A673 (cell line): ENCODE data around the gene SP6. TPM values are rescaled to one million over a fixed set of nuclear protein-coding genes. Genes with fewer than 3 reads are reported as not detected.
A peak's percentile ranks its signal among the peaks of the same experiment; 100 is the strongest.

Experiments used
- BruUV-seq: library from RNA; stranded (reverse); fragments of 400-500 nt; replicated peaks from 2 replicates; lab custom pipeline; 2021; lab: Mats Ljungman, UMichigan
- CTCF ChIA-PET: fragments of 300-600 bp; sonication (Branson Sonifier 250); formaldehyde crosslinking; loops from one replicate; lab custom pipeline; 2022; ENCODE audit warnings: antibody characterized with exemption; lab: Charles Lee
- POLR2A ChIA-PET: fragments of 300-600 bp; sonication (Branson Sonifier 250); formaldehyde crosslinking; loops from one replicate; lab custom pipeline; 2022; ENCODE audit warnings: antibody characterized with exemption; ENCODE audit not compliant: low non-redundant PET; lab: Charles Lee
- DNase-seq: peaks from one replicate; pipeline ENCODE4 v3.0.0-alpha.2; 2015; ENCODE audit warnings: low spot score
- H3K27ac ChIP-seq: fragments of 200-600 bp; sonication (generic); 2 replicates; pipeline ENCODE4 v1.5.1; 2016; ENCODE audit warnings: mixed run types, low read depth, mild to moderate bottlenecking, mixed read lengths, antibody characterized with exemption, low read length; ENCODE audit not compliant: poor library complexity, severe bottlenecking
- H3K27me3 ChIP-seq: fragments of 200-600 bp; sonication (generic); replicated peaks from 2 replicates; pipeline ENCODE4 v1.6.1; 2017; ENCODE audit warnings: mixed run types, low read depth, mild to moderate bottlenecking, mixed read lengths, antibody characterized with exemption, low read length; ENCODE audit not compliant: insufficient read depth, poor library complexity
- H3K36me3 ChIP-seq: fragments of 200-600 bp; sonication (generic); 2 replicates; pipeline ENCODE4 v1.6.1; 2016; ENCODE audit warnings: mixed run types, mild to moderate bottlenecking, mixed read lengths, antibody characterized with exemption, low read length; ENCODE audit not compliant: insufficient read depth, poor library complexity, severe bottlenecking
- H3K4me1 ChIP-seq: fragments of 200-600 bp; sonication (generic); 2 replicates; pipeline ENCODE4 v1.6.1; 2017; ENCODE audit warnings: mixed run types, mild to moderate bottlenecking, mixed read lengths, antibody characterized with exemption, low read length; ENCODE audit not compliant: insufficient read depth, poor library complexity, severe bottlenecking
- H3K4me3 ChIP-seq: fragments of 200-600 bp; sonication (generic); 2 replicates; pipeline ENCODE4 v1.5.1; 2016; ENCODE audit warnings: low read depth, mixed run types, mild to moderate bottlenecking, mixed read lengths, low read length; ENCODE audit not compliant: poor library complexity, severe bottlenecking
- H3K9me3 ChIP-seq: fragments of 200-600 bp; sonication (generic); 2 replicates; pipeline ENCODE4 v1.6.1; 2016; ENCODE audit warnings: mixed run types, low read depth, mild to moderate bottlenecking, mixed read lengths, antibody characterized with exemption, low read length; ENCODE audit not compliant: poor library complexity, severe bottlenecking
- EZH2 ChIP-seq: fragments of 200-600 bp; sonication (generic); IDR thresholded peaks from 2 replicates; pipeline ENCODE4 v1.6.1; 2017; ENCODE audit warnings: borderline replicate concordance, low read depth, mild to moderate bottlenecking, mixed read lengths, antibody characterized with exemption, low read length; ENCODE audit not compliant: poor library complexity, severe bottlenecking
- intact Hi-C: fragments of 100-400 bp; cut with micrococcal nuclease; formaldehyde crosslinking; loops from one replicate; pipeline ENCODE4 v1.10.0; 2022; ENCODE audit not compliant: unreplicated experiment
- total RNA-seq: library from RNA; stranded (reverse); gene quantifications from 2 replicates; pipeline ENCODE4 v1.2.3, GENCODE V29; 2021
- TF ChIP-seq, protein P1 (sequence below): fragments of 300-800, 200-600 bp; sonication (generic); conservative IDR thresholded peaks from 2 replicates; pipeline ENCODE4 v1.5.1; 2017; ENCODE audit warnings: low read depth, mild to moderate bottlenecking, antibody characterized with exemption, low read length, moderate library complexity, mixed read lengths

Gene SP6
- total RNA-seq, 1 experiment from 2014 or later, result 0.15 TPM

DNA sequence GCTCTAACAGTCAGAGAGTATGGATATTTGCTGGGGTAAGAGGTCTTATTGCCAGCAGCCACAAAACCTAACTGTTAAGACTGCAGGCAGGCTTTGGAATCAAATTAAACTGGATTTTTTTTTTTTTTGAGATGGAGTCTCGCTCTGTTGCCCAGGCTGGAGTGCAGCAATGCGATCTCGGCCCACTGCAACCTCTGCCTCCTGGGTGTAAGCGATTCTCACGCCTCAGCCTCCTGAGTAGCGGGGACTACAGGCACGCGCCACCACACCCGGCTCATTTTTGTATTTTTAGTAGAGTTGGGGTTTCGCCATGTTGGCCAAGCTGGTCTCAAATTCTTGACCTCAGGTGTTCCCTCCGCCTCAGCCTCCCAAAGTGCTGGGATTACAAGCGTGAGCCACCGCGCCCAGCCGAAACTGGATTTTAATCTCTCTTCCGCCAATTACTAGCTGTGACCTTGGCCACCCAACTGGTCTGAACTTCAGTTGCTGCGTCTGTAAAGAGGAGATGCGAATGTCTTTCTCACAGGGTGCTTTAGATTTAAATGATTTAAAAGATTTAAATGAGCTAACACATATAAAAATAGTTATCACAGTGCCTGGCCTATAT lies 20.5 kb downstream of the SP6 start:
- Histone ChIP-seq H3K36me3 (peaks cover 8% of the 10 kb centered on the region), H3K27ac (peak overlapping the region; percentile 68), H3K27me3 (no peaks in the 10 kb centered on the region), H3K4me3 (peak overlapping the region; percentile 72), H3K9me3 (no peaks in the 10 kb centered on the region), H3K4me1 (peaks cover 7% of the 10 kb centered on the region)
- intact Hi-C loops, result no loop called here
- ChIA-PET POLR2A (no interaction called here), CTCF (interaction anchor here (0.7 kb wide), 1 partner anchor 99 kb away, joined by 3 read pairs; no protein-coding TSS in a partner anchor)
- DNase-seq, result no peak
- no TSS peak for BruUV-seq
- TF ChIP-seq, protein P1, sequence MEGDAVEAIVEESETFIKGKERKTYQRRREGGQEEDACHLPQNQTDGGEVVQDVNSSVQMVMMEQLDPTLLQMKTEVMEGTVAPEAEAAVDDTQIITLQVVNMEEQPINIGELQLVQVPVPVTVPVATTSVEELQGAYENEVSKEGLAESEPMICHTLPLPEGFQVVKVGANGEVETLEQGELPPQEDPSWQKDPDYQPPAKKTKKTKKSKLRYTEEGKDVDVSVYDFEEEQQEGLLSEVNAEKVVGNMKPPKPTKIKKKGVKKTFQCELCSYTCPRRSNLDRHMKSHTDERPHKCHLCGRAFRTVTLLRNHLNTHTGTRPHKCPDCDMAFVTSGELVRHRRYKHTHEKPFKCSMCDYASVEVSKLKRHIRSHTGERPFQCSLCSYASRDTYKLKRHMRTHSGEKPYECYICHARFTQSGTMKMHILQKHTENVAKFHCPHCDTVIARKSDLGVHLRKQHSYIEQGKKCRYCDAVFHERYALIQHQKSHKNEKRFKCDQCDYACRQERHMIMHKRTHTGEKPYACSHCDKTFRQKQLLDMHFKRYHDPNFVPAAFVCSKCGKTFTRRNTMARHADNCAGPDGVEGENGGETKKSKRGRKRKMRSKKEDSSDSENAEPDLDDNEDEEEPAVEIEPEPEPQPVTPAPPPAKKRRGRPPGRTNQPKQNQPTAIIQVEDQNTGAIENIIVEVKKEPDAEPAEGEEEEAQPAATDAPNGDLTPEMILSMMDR, result no peak
- no peak for TF ChIP-seq EZH2

DNA sequence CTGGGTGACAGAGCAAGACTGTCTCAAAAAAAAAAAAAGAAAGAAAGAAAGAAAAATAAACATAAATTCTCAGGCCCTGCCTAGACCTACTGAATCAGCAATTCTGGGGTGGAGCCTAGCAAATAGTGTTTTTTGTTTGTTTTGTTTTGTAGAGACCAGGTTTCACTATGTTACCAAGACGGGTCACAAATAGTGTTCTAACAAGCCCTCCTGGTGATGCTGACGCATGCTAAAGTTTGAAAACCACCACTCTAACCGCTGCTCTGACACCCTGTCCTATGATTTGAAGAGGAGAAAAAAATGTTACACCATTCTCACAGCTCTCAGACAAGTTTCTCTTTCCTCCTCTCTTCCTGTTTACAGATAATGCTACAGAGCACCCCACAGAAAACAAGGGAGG lies 21.1 kb downstream of the SP6 start:
- intact Hi-C loops, result no loop called here
- Histone ChIP-seq H3K27me3 (no peaks in the 10 kb centered on the region), H3K9me3 (no peaks in the 10 kb centered on the region), H3K4me1 (peaks cover 7% of the 10 kb centered on the region), H3K36me3 (peaks cover 8% of the 10 kb centered on the region), H3K4me3 (no peak overlapping the region), H3K27ac (no peak overlapping the region)
- no TSS peak for BruUV-seq
- TF ChIP-seq, protein P1, result no peak
- TF ChIP-seq EZH2, result no peak
- ChIA-PET POLR2A (no interaction called here), CTCF (no interaction called here)
- DNase-seq, result no peak

DNA sequence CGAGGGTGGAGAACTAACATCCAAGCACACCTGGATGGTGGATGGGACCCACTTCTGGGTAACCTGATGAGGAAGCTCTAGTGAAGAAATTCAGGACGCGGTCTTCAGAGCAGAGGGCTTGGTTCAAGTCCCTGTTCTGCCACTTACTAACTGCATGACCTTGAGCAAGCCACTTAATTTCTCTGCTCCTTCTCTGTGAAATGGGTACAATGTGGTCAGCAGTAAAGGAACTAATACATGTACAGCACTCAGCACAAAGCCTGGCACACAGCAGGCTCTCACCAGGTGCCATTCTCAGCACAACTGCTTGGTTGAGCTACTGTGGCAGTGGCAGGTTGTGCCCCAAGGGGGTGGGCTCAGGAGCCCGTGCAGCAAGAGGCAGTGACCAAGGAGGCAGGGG lies 27.4 kb downstream of the SP6 start:
- Histone ChIP-seq H3K4me1 (peaks cover 7% of the 10 kb centered on the region), H3K36me3 (peaks cover 8% of the 10 kb centered on the region), H3K27ac (no peak overlapping the region), H3K27me3 (no peaks in the 10 kb centered on the region), H3K4me3 (no peak overlapping the region), H3K9me3 (no peaks in the 10 kb centered on the region)
- DNase-seq, result no peak
- ChIA-PET CTCF (no interaction called here), POLR2A (interaction anchor here (0.7 kb wide), 1 partner anchor 117 kb away, joined by 3 read pairs; no protein-coding TSS in a partner anchor)
- TF ChIP-seq EZH2, result no peak
- TF ChIP-seq, protein P1, result no peak
- TSS peak; percentile 29 for BruUV-seq
- intact Hi-C loops, result no loop called here
